HEK293 (cell line): Measurements from ENCODE around the gene FBXO3.

Source experiments
- CTCF ChIA-PET: fragments of 350-600 bp; formaldehyde crosslinking; extraction: SDS; loops from one replicate; lab custom pipeline; 2021; ENCODE audit warnings: antibody characterized with exemption; lab: Yijun Ruan, JAX
- POLR2A ChIA-PET: fragments of 300-600 bp; formaldehyde crosslinking; extraction: SDS; loops from one replicate; lab custom pipeline; 2020; ENCODE audit warnings: antibody characterized with exemption, inconsistent platforms; lab: Yijun Ruan, JAX
- H3K27ac ChIP-seq: fragments of 200-500 bp; sonication (Bioruptor generic); 2 replicates; pipeline ENCODE4 v1.5.1; 2014; ENCODE audit warnings: low read depth, low read length, control low read depth, inconsistent platforms; ENCODE audit errors: extremely low read depth
- H3K36me3 ChIP-seq, 2 experiments: fragments of 200-500 bp in 1 of 2; sonication (Bioruptor generic) in 1 of 2; 1 replicate in 1 of 2; 2 replicates in 1 of 2; pipeline ENCODE4 v1.5.1; 2014 to 2017; ENCODE audit warnings: inconsistent platforms in 2 of 2, low read length in 2 of 2; ENCODE audit not compliant: control insufficient read depth in 2 of 2, insufficient read depth in 1 of 2
- H3K4me1 ChIP-seq: fragments of 200-500 bp; sonication (Bioruptor generic); 2 replicates; pipeline ENCODE4 v1.5.1; 2014; ENCODE audit warnings: mild to moderate bottlenecking, low read length, inconsistent platforms; ENCODE audit not compliant: control insufficient read depth, insufficient read depth
- H3K4me3 ChIP-seq: 2 replicates; pipeline ENCODE4 v1.5.1; 2011; ENCODE audit warnings: low read depth, mild to moderate bottlenecking, control low read depth, low read length, moderate library complexity
- H3K9me3 ChIP-seq: fragments of 200-500 bp; sonication (Bioruptor generic); 2 replicates; pipeline ENCODE4 v1.5.1; 2014; ENCODE audit warnings: low read depth, low read length, inconsistent platforms; ENCODE audit not compliant: control insufficient read depth, insufficient read depth
- ATF2 ChIP-seq: fragments of 450-650 bp; formaldehyde crosslinking; IDR thresholded peaks from 2 replicates; pipeline ENCODE4 v1.5.1; 2016; ENCODE audit warnings: missing biosample characterization, missing genetic modification characterization, low read depth
- IKZF3 ChIP-seq: fragments of 450-650 bp; IDR thresholded peaks from 2 replicates; pipeline ENCODE4 v1.5.0; 2018; ENCODE audit warnings: missing biosample characterization, mild to moderate bottlenecking, missing genetic modification characterization, moderate library complexity
- KLF17 ChIP-seq: fragments of 450-650 bp; formaldehyde crosslinking; IDR thresholded peaks from 2 replicates; pipeline ENCODE4 v1.5.1; 2016; ENCODE audit warnings: missing biosample characterization, missing genetic modification characterization
- KLF8 ChIP-seq: fragments of 450-650 bp; formaldehyde crosslinking; IDR thresholded peaks from 2 replicates; pipeline ENCODE4 v1.5.1; 2016; ENCODE audit warnings: missing biosample characterization, missing genetic modification characterization
- OSR2 ChIP-seq: fragments of 450-650 bp; formaldehyde crosslinking; IDR thresholded peaks from 2 replicates; pipeline ENCODE4 v1.5.1; 2016; ENCODE audit warnings: missing biosample characterization, missing genetic modification characterization
- OVOL3 ChIP-seq: fragments of 450-650 bp; formaldehyde crosslinking; IDR thresholded peaks from 2 replicates; pipeline ENCODE4 v1.5.1; 2016; ENCODE audit warnings: missing biosample characterization, missing genetic modification characterization
- PATZ1 ChIP-seq: fragments of 450-650 bp; formaldehyde crosslinking; IDR thresholded peaks from 2 replicates; pipeline ENCODE4 v1.5.1; 2016; ENCODE audit warnings: missing biosample characterization, missing genetic modification characterization
- PRDM10 ChIP-seq: fragments of 450-650 bp; formaldehyde crosslinking; IDR thresholded peaks from 2 replicates; pipeline ENCODE4 v1.5.1; 2016; ENCODE audit warnings: missing biosample characterization, missing genetic modification characterization
- ZBTB26 ChIP-seq: fragments of 450-650 bp; formaldehyde crosslinking; optimal IDR thresholded peaks from 2 replicates; pipeline ENCODE3; 2016; ENCODE audit warnings: missing biosample characterization, mild to moderate bottlenecking, missing genetic modification characterization
- ZBTB48 ChIP-seq: fragments of 450-650 bp; formaldehyde crosslinking; IDR thresholded peaks from 2 replicates; pipeline ENCODE4 v1.5.1; 2016; ENCODE audit warnings: missing biosample characterization, missing genetic modification characterization
- ZBTB49 ChIP-seq: fragments of 450-650 bp; formaldehyde crosslinking; IDR thresholded peaks from 2 replicates; pipeline ENCODE4 v1.5.1; 2016; ENCODE audit warnings: missing biosample characterization, missing genetic modification characterization, low read depth
- ZBTB8A ChIP-seq: fragments of 450-650 bp; formaldehyde crosslinking; IDR thresholded peaks from 2 replicates; pipeline ENCODE4 v1.5.1; 2016; ENCODE audit warnings: missing biosample characterization, missing genetic modification characterization
- ZIC2 ChIP-seq: fragments of 450-650 bp; formaldehyde crosslinking; IDR thresholded peaks from 2 replicates; pipeline ENCODE4 v1.5.1; 2016; ENCODE audit warnings: missing biosample characterization, missing genetic modification characterization
- ZNF121 ChIP-seq: fragments of 450-650 bp; formaldehyde crosslinking; IDR thresholded peaks from 2 replicates; pipeline ENCODE4 v1.5.1; 2016; ENCODE audit warnings: missing biosample characterization, missing genetic modification characterization
- ZNF157 ChIP-seq: fragments of 450-650 bp; formaldehyde crosslinking; IDR thresholded peaks from 2 replicates; pipeline ENCODE4 v1.5.1; 2016; ENCODE audit warnings: missing biosample characterization, missing genetic modification characterization
- ZNF341 ChIP-seq: fragments of 450-650 bp; formaldehyde crosslinking; IDR thresholded peaks from 2 replicates; pipeline ENCODE4; 2016; ENCODE audit warnings: low read depth, missing biosample characterization, missing genetic modification characterization
- ZNF423 ChIP-seq: fragments of 450-650 bp; formaldehyde crosslinking; IDR thresholded peaks from 2 replicates; pipeline ENCODE4 v1.5.1; 2016; ENCODE audit warnings: missing biosample characterization, missing genetic modification characterization
- ZNF501 ChIP-seq: fragments of 450-650 bp; formaldehyde crosslinking; IDR thresholded peaks from 2 replicates; pipeline ENCODE4 v1.5.1; 2016; ENCODE audit warnings: missing biosample characterization, missing genetic modification characterization
- ZNF530 ChIP-seq: fragments of 450-650 bp; formaldehyde crosslinking; IDR thresholded peaks from 2 replicates; pipeline ENCODE4 v1.5.1; 2016; ENCODE audit warnings: low read depth, missing biosample characterization, missing genetic modification characterization
- ZNF600 ChIP-seq: fragments of 450-650 bp; formaldehyde crosslinking; IDR thresholded peaks from 2 replicates; pipeline ENCODE4 v1.5.1; 2016; ENCODE audit warnings: missing biosample characterization, missing genetic modification characterization
- ZNF654 ChIP-seq: fragments of 450-650 bp; formaldehyde crosslinking; IDR thresholded peaks from 2 replicates; pipeline ENCODE4 v1.5.1; 2016; ENCODE audit warnings: low read depth, missing biosample characterization, missing genetic modification characterization
- ZNF660 ChIP-seq: fragments of 450-650 bp; IDR thresholded peaks from 2 replicates; pipeline ENCODE4 v1.5.1; 2018; ENCODE audit warnings: missing biosample characterization, mild to moderate bottlenecking, missing genetic modification characterization
- ZNF76 ChIP-seq: fragments of 450-650 bp; formaldehyde crosslinking; IDR thresholded peaks from 2 replicates; pipeline ENCODE4; 2016; ENCODE audit warnings: low read depth, missing biosample characterization, missing genetic modification characterization, borderline replicate concordance
- ZNF792 ChIP-seq: fragments of 450-650 bp; formaldehyde crosslinking; IDR thresholded peaks from 2 replicates; pipeline ENCODE4 v1.5.1; 2016; ENCODE audit warnings: missing biosample characterization, missing genetic modification characterization

FBXO3 gene

GRCh38 chr11:33696931-33697638, 77.2 kb downstream of the FBXO3 start:
- no peak overlapping the region for H3K27ac ChIP-seq
- CTCF ChIA-PET: interaction anchor here (0.6 kb wide), 1 partner anchor 39 kb away, joined by 4 read pairs; the partner anchor contains the start of gene CD59
- H3K36me3 ChIP-seq: no peaks in the 10 kb centered on the region
- no peaks in the 10 kb centered on the region for H3K9me3 ChIP-seq
- peaks cover 2% of the 10 kb centered on the region; the same call in 1 of the 2 replicates for H3K4me1 ChIP-seq
- TF ChIP-seq ZNF121: 0 out of 2 replicates have a peak, but pooled peaks have one; percentile 34
- 0 out of 2 replicates have a peak, but pooled peaks have one; percentile 12 for TF ChIP-seq ZNF600 (tag by site-specific recombination)
- no peak for TF ChIP-seq KLF17 (tag by site-specific recombination)
- TF ChIP-seq ZBTB49 (tag by site-specific recombination): no peak
- no peak for TF ChIP-seq OVOL3 (tag by site-specific recombination)
- TF ChIP-seq ZNF341 (tag by site-specific recombination): peak; percentile 35
- no peak for TF ChIP-seq ZBTB26 (tag by site-specific recombination)
- no peak for TF ChIP-seq IKZF3 (tag by site-specific recombination)
- TF ChIP-seq KLF8 (tag by site-specific recombination): no peak
- TF ChIP-seq PATZ1: 0 out of 2 replicates have a peak, but pooled peaks have one; percentile 23
- peak; percentile 43; the same call in 1 of the 2 replicates for TF ChIP-seq ZBTB8A (tag by site-specific recombination)
- TF ChIP-seq ZNF157 (tag by site-specific recombination): no peak
- TF ChIP-seq ZNF501: no peak
- TF ChIP-seq ZIC2: peak; percentile 76
- TF ChIP-seq ZNF660 (tag by site-specific recombination): 0 out of 2 replicates have a peak, but pooled peaks have one; percentile 20
- no peak for TF ChIP-seq ZNF76 (tag by site-specific recombination)
- TF ChIP-seq PRDM10 (tag by site-specific recombination): no peak
- TF ChIP-seq ATF2 (tag by site-specific recombination): no peak
- peak; percentile 19; the same call in 1 of the 2 replicates for TF ChIP-seq ZBTB48 (tag by site-specific recombination)
- TF ChIP-seq ZNF792 (tag by site-specific recombination): no peak
- TF ChIP-seq ZNF530: no peak
- peak; percentile 38; the same call in 1 of the 2 replicates for TF ChIP-seq ZNF423 (tag by site-specific recombination)
- TF ChIP-seq ZNF654: no peak
- 0 out of 2 replicates have a peak, but pooled peaks have one; percentile 29 for TF ChIP-seq OSR2 (tag by site-specific recombination)
- H3K4me3 ChIP-seq: no peak overlapping the region
- POLR2A ChIA-PET: no interaction called here
